HG03469 (cell line): ENCODE results near the gene CACNB4.
"Not testable (repeated sequence)": the region's sequence is repeated elsewhere in the genome, so short reads cannot be mapped to it uniquely, and the experiment has no call there.

Experiments
- ATAC-seq: cut with Tn5 transposase; IDR thresholded peaks from one replicate; pipeline ENCODE4 v1.9.1; 2021; ENCODE audit warnings: mild to moderate bottlenecking, moderate library complexity, moderate number of reproducible peaks; ENCODE audit not compliant: unreplicated experiment

The CACNB4 gene

DNA sequence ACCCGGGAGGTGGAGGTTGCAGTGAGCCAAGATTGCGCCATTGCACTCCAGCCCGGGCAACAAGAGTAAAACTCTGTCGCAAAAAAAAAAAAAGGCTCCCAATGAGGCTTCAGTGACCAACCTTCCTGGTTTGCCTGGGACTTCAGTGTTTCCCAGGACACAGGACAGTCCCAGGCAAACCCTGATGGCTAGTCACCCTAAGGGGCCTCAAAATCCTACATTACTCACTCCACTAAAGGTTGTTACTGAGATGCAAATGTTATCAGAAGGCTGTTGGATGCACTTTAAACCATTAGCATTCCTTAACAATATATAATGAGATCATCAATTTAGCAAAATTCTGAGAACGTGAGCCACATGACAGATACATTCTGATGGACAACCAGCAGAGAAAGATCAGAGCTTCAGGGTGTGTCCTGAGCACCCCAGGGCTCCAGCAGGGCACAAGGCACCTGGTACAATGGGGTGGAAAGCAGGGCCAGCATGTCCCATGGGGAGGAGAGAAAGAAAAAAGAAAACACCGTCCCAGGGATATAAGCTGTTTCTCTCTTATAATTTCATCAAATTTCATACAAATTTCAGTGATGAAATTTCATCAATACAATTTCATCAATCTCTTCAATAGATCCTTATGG lies 152.5 kb downstream of the CACNB4 start:
- no peak for ATAC-seq

DNA sequence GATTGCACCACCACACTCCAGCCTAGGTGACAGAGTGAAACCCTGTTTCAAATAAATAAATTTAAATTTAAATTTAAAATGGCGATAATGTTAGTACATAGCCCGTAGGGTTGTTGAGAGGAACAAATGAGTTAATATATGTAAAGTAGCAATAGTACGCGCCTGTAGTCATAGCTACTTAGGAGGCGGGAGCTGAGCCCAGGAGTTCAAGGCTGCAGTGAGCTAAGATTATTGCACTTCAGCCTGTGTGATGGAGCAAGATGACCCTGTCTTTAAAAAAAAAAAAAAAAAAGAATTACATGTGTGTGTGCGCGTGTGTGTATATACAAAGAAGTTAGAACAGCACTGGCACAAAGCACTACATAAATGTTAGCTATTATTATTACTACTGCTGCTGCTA lies 153.2 kb downstream of the CACNB4 start:
- ATAC-seq, result no peak

DNA sequence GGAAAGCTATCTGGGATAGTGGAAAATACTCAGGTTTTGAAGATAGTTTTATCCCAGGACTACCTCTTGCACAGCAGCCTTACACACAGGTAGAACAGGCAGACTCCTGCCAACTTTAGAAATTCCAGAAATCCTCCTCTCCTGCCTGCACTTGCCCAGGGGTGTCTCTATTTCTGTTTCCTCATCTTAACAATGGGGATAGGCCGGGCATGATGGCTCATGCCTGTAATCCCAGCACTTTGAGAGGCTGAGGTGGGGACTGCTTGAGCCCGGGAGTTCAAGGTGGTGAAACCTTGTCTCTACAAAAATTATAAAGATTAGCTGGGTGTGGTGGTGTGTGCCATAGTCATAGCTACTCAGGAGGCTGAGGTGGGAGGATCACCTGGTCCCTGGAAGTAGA lies 153.7 kb downstream of the CACNB4 start:
- ATAC-seq, result no peak

DNA sequence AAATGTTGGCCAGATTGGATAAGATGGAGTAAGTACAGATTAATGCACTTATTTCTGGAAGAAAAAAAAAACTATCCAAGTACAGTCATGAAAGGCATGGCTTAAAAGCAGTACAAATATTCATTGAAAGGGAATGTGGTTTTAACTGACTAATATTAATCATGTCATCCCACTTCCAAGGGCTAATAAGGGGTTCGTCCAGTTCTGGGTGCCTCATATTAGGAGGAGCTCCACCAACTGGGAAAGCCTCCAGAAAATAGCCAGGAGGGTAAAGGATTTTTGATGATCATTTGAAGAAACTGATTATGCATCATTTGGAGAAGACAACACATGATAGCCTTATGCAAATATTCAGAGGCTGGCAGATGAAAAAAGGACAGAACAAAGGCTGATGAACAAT lies 155.4 kb downstream of the CACNB4 start:
- ATAC-seq, result no peak

DNA sequence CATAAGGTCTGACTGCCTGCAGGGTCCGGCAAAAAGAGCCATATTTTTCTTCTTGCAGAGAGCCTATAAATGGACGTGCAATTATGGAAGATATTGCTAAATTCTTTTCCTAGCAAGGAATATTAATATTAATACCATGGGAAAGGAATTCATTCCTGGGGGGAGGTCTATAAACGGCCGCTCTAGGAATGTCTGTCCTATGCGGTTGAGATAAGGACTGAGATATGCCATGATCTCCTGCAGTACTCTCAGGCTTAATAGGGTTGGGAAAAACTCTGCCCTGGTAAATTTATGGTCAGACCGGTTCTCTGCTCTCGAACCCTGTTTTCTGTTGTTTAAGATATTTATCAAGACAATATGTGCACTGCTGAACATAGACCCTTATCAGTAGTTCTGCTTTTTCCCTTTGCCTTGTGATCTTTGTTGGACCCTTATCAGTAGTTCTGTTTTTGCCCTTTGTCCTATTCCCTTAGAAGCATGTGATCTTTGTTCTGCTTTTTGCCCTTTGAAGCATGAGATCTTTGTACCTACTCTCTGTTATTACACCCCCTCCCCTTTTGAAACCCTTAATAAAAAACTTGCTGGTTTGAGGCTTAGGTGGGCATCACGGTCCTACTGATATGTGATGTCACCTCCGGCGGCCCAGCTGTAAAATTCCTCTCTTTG lies 156.2 kb downstream of the CACNB4 start:
- ATAC-seq, result not testable (repeated sequence)

DNA sequence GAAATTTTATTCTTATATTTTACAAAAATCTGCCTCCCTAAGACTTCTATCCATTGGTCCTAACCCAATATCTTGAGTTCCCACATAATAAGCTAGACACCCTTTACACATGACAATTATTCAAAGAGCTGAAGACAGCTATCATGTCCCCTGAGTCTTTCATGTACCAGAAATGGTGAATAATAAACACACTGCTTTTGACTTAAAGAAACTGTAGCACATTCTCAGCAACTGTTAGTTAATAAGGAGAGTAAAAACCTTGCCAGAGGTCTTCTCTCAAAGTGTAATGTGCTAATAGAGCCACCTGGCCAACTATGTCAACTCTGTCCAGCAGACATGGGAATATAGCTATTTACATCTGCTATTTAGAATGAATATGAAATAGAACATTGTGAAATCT lies 160.9 kb downstream of the CACNB4 start:
- no peak for ATAC-seq

DNA sequence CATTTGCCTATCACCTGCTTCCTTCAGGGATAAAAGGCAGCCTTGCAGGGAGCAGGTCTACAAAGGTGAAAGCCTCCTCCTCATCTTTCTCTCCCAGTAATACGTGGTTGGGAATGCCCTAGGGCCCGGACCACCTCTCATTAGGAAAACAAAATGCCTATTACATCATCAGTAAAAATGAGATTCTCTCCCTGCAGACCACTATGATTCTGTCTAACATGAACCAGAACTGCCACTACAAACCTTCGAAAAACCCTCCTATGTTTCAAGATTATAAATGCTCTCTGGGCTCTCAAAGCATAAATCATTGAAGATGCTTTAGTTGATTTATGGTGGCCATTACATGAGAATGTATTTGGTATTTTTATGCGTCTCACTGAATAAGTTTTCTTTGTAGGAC lies 162.2 kb downstream of the CACNB4 start:
- ATAC-seq, result no peak

DNA sequence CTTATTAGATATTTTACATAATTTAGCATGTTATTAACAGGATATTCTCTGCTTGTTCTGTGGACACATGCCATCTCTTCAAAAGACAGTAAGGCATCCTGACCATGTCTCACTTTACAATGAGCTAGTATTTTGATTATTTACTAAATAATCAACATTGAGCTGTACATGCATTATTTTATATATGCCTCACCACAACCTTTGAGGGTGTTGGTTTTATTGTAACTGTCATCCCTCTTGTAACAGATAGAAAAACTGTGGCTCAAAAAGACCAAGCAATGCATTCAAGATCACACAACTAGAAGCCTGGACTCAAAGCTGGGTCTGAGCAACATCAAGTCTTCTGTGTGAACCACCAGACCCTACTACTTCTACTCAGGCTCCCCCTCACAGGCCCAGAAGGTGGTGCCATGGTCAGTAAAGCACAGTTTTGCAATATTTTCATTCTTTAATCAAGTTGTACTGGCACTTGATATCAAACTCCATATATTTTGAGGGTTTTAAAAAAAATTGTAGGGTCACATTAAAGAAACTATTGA lies 165.5 kb downstream of the CACNB4 start:
- ATAC-seq, result no peak

DNA sequence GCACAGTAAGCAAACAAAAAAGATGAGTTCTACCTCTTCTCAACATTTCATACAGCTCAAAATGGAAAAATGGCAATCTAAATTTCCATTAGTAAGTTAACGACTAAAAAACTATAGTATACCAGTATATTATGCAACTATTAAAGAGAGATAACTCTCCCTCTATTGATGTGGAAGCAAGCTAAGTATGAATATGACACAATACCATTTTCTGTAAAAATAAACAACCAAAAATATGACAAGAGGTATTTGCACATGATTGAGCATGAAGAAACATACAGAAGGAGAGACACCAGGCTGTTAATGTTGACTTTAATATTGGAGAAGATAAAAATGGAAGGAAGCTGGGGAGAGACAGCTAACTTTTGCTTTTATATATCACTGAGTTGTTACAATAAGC lies 167.1 kb downstream of the CACNB4 start:
- ATAC-seq, result no peak

DNA sequence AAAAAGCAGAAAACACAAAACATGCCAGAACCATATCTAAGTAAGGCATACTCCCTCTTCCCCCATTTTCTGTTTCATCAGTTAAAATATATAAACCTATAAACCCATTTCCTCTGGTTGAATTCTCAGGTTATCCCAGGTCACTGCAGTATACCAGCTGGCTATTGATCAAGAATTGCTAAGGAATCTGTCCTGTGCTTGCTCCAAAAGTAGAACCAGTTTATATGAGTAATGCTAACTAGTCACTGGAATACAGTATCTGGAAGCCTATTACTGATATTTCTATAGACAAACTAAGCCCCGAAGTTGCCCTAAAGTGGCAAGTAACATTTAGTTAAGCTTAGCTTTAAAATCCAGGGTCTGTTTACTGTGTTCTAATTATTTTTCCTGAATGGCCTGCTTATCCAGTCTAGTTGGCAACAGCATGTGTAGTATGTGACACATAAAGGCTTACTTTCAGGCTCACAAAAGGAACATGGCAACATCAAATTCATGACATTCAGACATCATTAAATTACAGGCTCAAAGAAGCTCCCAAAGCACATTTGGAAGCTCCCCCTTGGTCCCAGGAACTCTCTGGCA lies 167.7 kb downstream of the CACNB4 start:
- no peak for ATAC-seq

DNA sequence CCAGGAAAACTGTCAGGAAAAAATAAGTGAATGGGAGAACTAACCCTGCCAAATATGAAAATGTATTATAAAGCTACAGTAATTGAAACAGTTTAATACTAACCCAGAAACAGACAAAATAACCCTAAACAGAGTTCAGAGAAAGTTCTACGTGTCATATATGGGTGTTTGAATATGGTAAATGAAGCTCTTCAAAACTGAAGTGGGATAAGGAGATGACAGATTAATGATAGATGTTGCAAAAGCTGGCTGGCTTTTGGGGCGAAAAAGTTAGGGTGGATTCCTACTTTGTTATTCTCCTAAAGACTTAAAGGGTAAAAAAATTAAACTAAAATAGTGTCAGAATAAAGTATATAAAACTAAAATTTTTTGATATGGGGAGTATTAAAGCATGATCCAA lies 168.8 kb downstream of the CACNB4 start:
- no peak for ATAC-seq

DNA sequence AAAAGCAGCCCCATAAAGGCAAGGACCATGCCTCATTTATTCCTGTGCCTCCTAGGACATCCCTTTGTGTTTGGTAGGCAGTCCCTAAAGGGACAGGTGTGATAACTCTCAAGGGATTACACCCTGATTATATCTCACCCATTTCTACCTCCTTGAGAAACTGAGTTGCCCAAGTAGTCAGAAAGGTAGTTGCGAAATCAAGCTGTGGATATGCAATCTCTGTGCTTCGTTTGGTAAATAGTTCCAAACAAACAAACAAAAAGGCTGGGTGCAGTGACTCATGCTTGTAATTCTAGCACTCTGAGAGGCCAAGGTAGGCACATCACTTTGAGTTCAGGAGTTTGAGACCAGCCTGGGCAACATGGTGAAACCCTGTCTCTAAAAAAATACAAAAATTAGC lies 170.5 kb downstream of the CACNB4 start:
- no peak for ATAC-seq

DNA sequence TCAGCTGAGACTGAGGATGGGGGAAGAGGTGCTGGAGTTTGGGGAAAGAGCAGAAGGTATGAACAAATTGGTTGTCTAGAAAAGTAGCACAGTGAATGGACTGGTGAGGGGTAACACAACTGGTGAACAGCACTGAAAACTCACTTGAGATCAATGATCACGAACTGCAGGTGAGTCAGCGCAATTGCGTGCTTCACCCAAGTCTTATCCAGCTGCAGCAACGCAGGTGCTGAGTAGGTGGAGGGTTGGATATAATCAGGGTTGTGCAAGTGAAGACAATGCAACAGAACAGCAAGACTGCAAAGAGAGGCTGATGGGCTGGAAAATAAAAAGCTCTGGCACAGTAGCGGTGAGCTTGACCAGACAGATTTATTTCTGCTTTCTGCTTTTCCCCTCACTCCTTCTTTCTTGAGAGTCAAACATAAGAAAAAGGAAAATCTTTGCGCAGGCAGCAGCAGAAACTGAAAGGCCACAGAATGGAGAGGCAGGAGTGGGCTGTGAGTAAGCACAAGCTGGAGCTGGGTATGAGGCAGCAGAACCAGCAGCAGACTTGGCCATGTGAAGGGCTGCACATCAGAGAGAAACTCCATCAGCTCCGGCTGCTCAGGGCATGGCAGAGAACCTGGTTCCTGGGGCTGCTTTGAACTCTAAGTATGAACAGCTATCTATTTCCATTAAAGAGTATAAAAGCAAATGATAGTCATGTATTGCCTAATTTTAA lies 171.2 kb downstream of the CACNB4 start:
- no peak for ATAC-seq

DNA sequence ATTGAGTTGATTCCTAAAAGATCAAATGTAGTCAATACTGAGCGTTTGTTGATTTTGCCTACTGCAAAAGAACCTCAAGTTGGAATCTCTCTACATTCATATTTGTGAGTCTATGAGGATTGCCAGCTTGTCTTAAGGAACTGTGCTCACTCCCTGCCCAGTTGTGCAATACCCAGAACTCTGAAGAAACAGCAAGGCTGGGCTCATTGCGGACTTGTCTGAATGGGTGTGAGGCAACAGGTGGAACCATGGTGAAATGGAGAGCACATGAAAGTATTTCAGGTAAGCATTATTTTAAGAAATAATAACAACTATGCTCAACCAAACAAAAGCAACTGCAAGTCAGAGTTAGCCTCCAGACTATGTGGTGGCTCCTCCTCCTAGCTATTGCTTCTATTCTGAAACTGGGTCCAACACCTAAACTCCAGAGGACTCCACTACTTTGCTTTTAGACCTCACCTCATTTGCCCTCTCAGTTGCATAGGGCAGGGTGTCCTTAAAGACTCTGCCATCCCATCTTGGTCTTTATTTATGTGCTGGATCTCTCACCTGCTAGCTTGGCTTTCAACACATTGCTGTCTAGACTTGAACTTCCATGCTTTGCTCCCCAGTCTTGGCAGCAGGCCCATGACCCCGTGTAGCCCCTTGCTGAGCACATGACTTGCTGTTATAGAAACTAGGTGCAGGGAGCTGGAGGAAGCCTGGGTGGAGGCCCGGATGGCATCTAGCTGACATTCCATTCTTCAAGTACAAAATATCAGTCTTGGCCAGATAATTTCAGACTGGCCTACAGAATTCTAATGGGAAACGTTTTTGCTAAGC lies 175.8 kb downstream of the CACNB4 start:
- ATAC-seq, result no peak

DNA sequence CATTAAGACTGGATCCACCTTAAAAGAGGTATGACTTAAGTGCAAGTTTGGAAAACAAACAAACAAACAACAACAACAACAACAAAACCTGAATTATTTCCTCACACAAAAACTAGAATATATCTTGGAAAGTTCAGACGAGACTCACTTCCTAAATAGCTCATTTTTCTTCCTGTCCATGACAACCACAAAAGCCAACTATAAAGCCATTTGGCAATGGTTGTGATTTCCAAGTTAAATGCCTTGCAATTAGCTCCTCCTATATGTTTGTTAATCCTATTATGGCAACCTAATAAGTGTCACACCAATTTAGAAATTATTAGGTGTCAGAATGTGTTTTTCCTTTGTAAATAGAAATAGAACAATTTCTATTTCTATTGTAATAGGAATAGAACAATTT lies 179.1 kb downstream of the CACNB4 start:
- ATAC-seq, result no peak

DNA sequence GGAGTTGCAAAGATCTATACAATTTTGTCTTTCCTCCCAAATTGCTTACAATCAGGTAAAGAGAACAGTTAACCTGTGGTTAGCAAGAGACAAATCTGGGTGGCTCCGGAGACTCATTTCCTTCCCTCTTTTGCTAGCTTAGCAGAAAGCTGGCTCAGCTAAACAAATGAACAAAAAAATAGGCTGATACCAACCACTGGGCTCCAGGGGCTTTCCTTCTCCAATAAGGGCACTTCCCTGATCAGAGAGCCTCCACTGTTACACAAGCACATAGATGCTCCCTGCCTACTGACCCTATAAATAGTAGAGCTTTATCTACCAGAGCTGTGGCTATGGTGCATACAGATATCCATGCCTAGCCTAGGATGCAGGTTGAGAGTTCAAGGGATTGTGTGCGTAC lies 180.5 kb downstream of the CACNB4 start:
- ATAC-seq, result no peak

DNA sequence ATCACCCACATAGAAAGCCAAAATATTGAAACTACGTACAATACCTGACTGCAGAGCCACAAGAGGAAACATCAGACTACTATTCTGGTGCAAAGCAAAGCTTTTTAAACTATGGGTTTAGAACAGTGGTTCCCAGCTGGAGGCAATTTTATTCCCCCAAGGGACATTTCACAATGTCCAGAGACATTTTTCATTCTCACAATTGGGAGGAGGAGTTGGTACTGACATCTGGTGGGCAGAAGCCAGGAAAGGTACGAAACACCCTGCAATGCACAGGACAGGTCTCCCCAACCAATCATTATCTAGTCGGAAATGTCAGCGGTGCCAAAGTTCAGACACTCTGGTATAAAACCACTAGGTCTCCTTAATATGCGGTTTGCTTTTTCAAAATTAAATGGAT lies 182.2 kb downstream of the CACNB4 start:
- ATAC-seq, result no peak

DNA sequence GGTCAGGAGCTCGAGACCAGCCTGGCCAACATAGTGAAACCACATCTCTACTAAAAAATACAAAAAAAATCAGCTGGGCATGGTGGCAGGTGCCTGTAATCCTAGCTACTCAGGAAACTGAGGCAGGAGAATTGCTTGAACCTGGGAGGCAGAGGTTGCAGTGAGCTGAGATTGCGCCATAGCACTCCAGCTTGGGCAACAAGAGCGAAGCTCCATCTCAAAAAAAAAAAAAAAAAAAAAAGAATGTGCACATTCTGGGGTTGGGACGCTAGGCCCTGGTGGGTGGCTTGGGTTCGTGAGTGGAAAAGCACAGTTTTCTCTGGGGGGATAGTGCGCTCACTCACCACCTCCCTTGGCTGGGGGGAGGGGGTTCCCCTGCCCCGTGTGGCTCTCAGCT lies 183.2 kb downstream of the CACNB4 start:
- not testable (repeated sequence) for ATAC-seq

DNA sequence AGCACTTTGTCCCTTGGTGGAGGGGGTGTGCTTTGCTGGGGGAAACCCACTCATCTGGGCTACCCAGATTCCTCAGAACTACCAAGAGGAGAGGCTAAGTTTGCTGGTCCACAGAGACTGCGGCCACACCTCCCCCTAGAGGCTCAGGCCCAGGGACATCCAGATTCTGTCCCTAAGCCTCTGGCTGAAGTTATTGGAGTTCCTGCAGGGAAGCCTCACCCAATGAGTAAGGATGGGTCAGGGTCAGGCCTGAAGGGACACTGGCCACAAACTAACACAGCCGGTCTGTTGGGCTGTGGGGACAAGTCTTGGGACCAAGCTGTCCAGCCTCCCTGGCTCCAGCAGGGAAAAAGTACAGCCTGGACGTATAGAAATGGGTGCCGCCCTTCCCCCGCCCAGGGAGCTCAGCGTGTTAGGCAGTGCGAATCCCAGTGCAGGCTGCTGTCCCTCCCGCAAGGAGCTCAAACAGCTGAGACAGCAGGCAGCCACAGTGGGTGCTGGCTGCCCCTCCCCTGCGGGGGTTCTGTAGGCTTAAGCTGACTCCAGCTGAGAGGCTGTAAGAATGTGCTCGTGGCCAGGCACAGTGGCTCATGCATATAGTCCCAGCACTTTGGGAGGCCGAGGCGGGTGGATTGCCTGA lies 183.7 kb downstream of the CACNB4 start:
- ATAC-seq, result no peak

DNA sequence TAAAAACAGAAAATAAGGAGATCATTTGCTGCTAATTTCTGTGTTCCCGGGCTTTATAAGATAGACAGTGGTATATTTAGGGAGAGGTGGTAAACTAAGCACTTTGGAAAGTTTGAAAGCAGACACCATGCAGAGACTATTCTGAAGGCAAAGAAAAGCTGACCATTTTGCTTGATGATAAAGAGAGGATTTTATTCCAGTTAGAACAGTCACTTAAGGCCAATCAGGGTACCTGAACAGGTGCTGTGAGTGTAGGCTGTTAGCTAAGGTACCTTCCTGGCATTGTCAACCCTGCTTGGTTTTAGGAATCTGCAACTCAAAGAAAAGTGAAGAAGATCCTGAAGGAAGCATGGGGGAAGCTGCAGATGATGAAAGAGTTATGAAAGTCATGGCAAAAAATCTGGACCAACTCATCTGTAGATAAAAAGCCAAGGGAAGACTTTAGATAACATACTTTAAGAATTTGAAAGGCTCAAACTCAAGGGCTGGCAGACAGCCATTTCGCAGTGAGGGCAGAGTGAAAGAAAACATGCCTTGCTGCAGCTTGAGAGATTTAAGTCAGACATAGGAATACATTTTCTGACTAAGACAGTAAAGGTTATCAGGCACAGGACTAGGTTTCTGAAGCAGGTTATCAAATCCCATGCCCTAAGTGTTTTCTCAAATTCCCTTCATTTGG lies 190.5 kb downstream of the CACNB4 start:
- ATAC-seq, result no peak
